ENCODE measurements around the gene TMED1. TPM values are rescaled to one million over a fixed set of nuclear protein-coding genes. Genes with fewer than 3 reads are reported as not detected.

TMED1 gene
- total and polyA plus RNA-seq, 2 of the 4 experiments (the other 2 are of a cell fraction), result 37.6 to 41.4 TPM

DNA sequence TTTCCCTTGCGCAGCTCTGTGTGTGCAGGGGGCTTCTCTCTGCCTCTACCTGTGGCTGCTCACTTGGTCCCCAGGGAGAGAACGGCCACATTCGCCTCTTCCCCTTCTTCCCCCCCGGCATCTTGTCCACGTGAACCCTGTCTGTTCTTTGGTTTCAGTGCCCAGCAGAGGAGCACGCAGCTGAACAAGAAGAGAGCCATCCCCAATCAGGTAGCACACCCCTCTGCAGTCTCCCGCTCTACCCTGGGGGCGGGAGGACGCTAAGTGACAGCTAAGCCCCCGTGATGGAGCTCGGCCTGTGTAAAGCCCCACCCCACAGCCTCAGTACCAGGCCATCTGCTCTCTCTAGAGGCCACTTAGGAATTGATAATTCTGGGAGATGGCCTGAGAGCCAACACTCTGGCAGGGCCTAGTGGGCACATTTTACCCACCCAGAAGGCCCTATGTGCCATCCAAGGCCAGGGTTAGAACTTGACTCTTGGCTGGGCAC, 30.2 kb downstream of the TMED1 start:
- in situ Hi-C loops (cut with MboI; ENCODE audit: low sequenced_read_pairs), result no loop called here
- no peak for ATAC-seq (ENCODE audit: low read depth)
- CTCF ChIA-PET, result interaction anchor here (1.4 kb wide), 1 partner anchor 59 kb away, joined by 4 read pairs; no protein-coding TSS in a partner anchor
- TF ChIP-seq RCOR1 (IDR thresholded peaks at IDR 0.05; ENCODE audit: insufficient replicate concordance, low read length), result no peak
- TF ChIP-seq POLR2A (IDR thresholded peaks at IDR 0.05; ENCODE audit: low read depth, low read length), result no peak
- no peak for TF ChIP-seq MAZ (IDR thresholded peaks at IDR 0.05; ENCODE audit: borderline replicate concordance, low read depth, low read length)
- no peak for TF ChIP-seq BHLHE40 (IDR thresholded peaks at IDR 0.05; ENCODE audit: low read depth, low read length)
- TF ChIP-seq SMC3 (IDR thresholded peaks at IDR 0.05; ENCODE audit: low read depth, low read length), result no peak
- TF ChIP-seq CTCF (conservative IDR thresholded peaks at IDR 0.05; ENCODE audit: low read depth, low read length), result no peak
- no peak for TF ChIP-seq ELK1 (IDR thresholded peaks at IDR 0.05; ENCODE audit: borderline replicate concordance, low read depth, low read length)
- no peak for TF ChIP-seq CEBPB (IDR thresholded peaks at IDR 0.05; ENCODE audit: low read depth, low read length)
- intact Hi-C loops (cut with micrococcal nuclease), result no loop called here
- POLR2A ChIA-PET (ENCODE audit: unreplicated experiment), result no interaction called here
- Histone ChIP-seq H3K4ac (ENCODE audit: low read depth, low read length) (no peak overlapping the region), H2AK5ac (ENCODE audit: low read depth, low read length) (no peak overlapping the region), H3K14ac (replicated peaks; ENCODE audit: low read depth, low read length) (no peak overlapping the region), H3K18ac (ENCODE audit: low read depth, low read length) (no peak overlapping the region), H3K27me3 (ENCODE audit: control insufficient read depth, insufficient read depth, low read length) (no peaks in the 10 kb centered on the region), H3K27ac (ENCODE audit: insufficient read depth, low read length) (no peak overlapping the region), H3K4me2 (ENCODE audit: low read depth, low read length) (no peak overlapping the region), H3K36me3 (ENCODE audit: control insufficient read depth, insufficient read depth, low read length) (peaks cover 66% of the 10 kb centered on the region), H2BK20ac (ENCODE audit: low read depth, low read length) (no peak overlapping the region), H3K4me1 (ENCODE audit: control insufficient read depth, insufficient read depth, low read length) (no peaks in the 10 kb centered on the region), H2BK15ac (ENCODE audit: low read depth, low read length) (no peak overlapping the region), H4K5ac (ENCODE audit: low read depth, low read length) (no peak overlapping the region), H3K23ac (ENCODE audit: low read depth, low read length) (no peak overlapping the region), H3K56ac (ENCODE audit: extremely low read depth, insufficient read depth, low read length) (no peak overlapping the region), H3K4me3 (ENCODE audit: insufficient read depth, low read depth, low read length) (no peak overlapping the region), H4K91ac (ENCODE audit: insufficient read depth, low read depth, low read length) (no peak overlapping the region), H2AFZ (replicated peaks; ENCODE audit: low read length, poor library complexity) (no peak overlapping the region), H2AK9ac (replicated peaks; ENCODE audit: low read depth, low read length, poor library complexity) (no peak overlapping the region), H4K8ac (ENCODE audit: low read depth in 2 of 2, low read length in 2 of 2) (no peak overlapping the region), H2BK120ac (ENCODE audit: low read depth, low read length) (no peak overlapping the region), H2BK5ac (ENCODE audit: low read depth, low read length, poor library complexity, severe bottlenecking) (no peak overlapping the region), H3K9ac (ENCODE audit: low read depth, low read length) (no peak overlapping the region), H3K9me1 (ENCODE audit: insufficient read depth, low read length) (no peaks in the 10 kb centered on the region; the same call in 1 of the 2 replicates), H3K79me1 (ENCODE audit: low read depth in 1 of 2, low read length in 2 of 2) (peaks cover 0 to 12% of the 10 kb centered on the region in 2 experiments; a peak in 1 of 4 replicates), H3K9me3 (ENCODE audit: control insufficient read depth, insufficient read depth, low read length) (no peaks in the 10 kb centered on the region), H4K20me1 (ENCODE audit: insufficient read depth, low read length) (no peaks in the 10 kb centered on the region; the same call in 1 of the 2 replicates)
- no peak for DNase-seq
- dilution Hi-C loops (cut with HindIII; ENCODE audit: low sequenced_read_pairs, unreplicated experiment), result no loop called here
- no TSS peak for BruUV-seq (replicated peaks)
- 94% methylated on average over 5 of the region's 11 CpGs; no CpG with 5 or more reads in 1 of the 2 experiments for WGBS, 2 experiments (ENCODE audit: extremely low coverage in 2 of 2, insufficient read length in 1 of 2)
